K562 (cell line): ENCODE results near the gene CEACAM18. TPM values are rescaled to one million over a fixed set of nuclear protein-coding genes. Genes with fewer than 3 reads are reported as not detected.

Experiments used
- ARNT ChIP-seq, 2 experiments: fragments of 450-650 bp; IDR thresholded peaks; 2 replicates each; pipeline ENCODE4 v1.6.1; 2016; ENCODE audit warnings: mild to moderate bottlenecking in 1 of 2
- BMI1 ChIP-seq: fragments of 150-350 bp; IDR thresholded peaks from 2 replicates; pipeline ENCODE4 v1.6.1; 2014; ENCODE audit warnings: low read length
- CC2D1A ChIP-seq: fragments of 450-650 bp; IDR thresholded peaks from 2 replicates; pipeline ENCODE4 v1.6.1; 2017; ENCODE audit warnings: mild to moderate bottlenecking
- CEBPB ChIP-seq: fragments of 450-650 bp; IDR thresholded peaks from 2 replicates; pipeline ENCODE4 v1.6.1; 2016; ENCODE audit warnings: missing genetic modification characterization, missing compliant biosample characterization
- ELK3 ChIP-seq: fragments of 450-650 bp; formaldehyde crosslinking; IDR thresholded peaks from 2 replicates; pipeline ENCODE4 v1.4.0; 2020; ENCODE audit warnings: mild to moderate bottlenecking
- JUN ChIP-seq, 2 experiments: sonication (generic) in 1 of 2; formaldehyde crosslinking in 1 of 2; IDR thresholded peaks; 2 replicates each; pipeline versions ENCODE4 v1.6.1 to v1.8.0; 2012 to 2022; ENCODE audit warnings: borderline replicate concordance in 2 of 2, mild to moderate bottlenecking in 2 of 2, improper control_type of control experiment in 1 of 2, low read depth in 1 of 2, low read length in 1 of 2, missing genetic modification reagents in 1 of 2
- KAT8 ChIP-seq: fragments of 450-650 bp; IDR thresholded peaks from 2 replicates; pipeline ENCODE4 v1.6.1; 2016; ENCODE audit warnings: low read depth, mild to moderate bottlenecking
- NCOR1 ChIP-seq: fragments of 450-650 bp; IDR thresholded peaks from 2 replicates; pipeline ENCODE4 v1.6.1; 2016; ENCODE audit warnings: mild to moderate bottlenecking, moderate library complexity
- NFE2L1 ChIP-seq: fragments of 450-650 bp; IDR thresholded peaks from 2 replicates; pipeline ENCODE4 v1.6.1; 2016; ENCODE audit warnings: missing genetic modification characterization, low read depth, mild to moderate bottlenecking, missing compliant biosample characterization, moderate library complexity, borderline replicate concordance
- SAP30 ChIP-seq: fragments of 200-600 bp; sonication (generic); IDR thresholded peaks from 2 replicates; pipeline ENCODE4 v1.6.1; 2012; ENCODE audit warnings: borderline replicate concordance, low read depth, mild to moderate bottlenecking, moderate library complexity, low read length, control low read depth, inconsistent platforms; ENCODE audit not compliant: insufficient read depth, poor library complexity, severe bottlenecking
- TARDBP ChIP-seq: fragments of 450-650 bp; IDR thresholded peaks from 2 replicates; pipeline ENCODE4 v1.6.1; 2016
- YY1 ChIP-seq, 3 experiments: IDR thresholded peaks; 2 replicates each; pipeline ENCODE4 v1.6.1; 2011; ENCODE audit warnings: low read length in 2 of 3, mild to moderate bottlenecking in 2 of 3, moderate library complexity in 2 of 3, borderline replicate concordance in 1 of 3, control low read depth in 1 of 3, low read depth in 1 of 3; ENCODE audit not compliant: insufficient read depth in 3 of 3, insufficient replicate concordance in 2 of 3, control insufficient read depth in 1 of 3, insufficient read length in 1 of 3; ENCODE audit errors: extremely low read depth in 1 of 3
- ZFX ChIP-seq: sonication (generic); formaldehyde crosslinking; IDR thresholded peaks from 2 replicates; pipeline ENCODE4 v1.8.0; 2022; ENCODE audit warnings: mild to moderate bottlenecking, missing genetic modification reagents, moderate library complexity
- ZNF212 ChIP-seq: fragments of 450-650 bp; formaldehyde crosslinking; IDR thresholded peaks from 2 replicates; pipeline ENCODE4 v1.4.0; 2020; ENCODE audit warnings: mild to moderate bottlenecking
- ZNF717 ChIP-seq: fragments of 250-450 bp; sonication (Bioruptor Pico); IDR thresholded peaks from 2 replicates; pipeline ENCODE4 v1.5.0; 2021
- ZNF75A ChIP-seq: fragments of 450-650 bp; formaldehyde crosslinking; IDR thresholded peaks from 2 replicates; pipeline ENCODE4 v1.4.0; 2020; ENCODE audit warnings: mild to moderate bottlenecking
- polyA plus RNA-seq, 8 experiments: library from polyadenylated mRNA; depleted of rRNA in 4 of 8; stranded (reverse) in 5 of 8; unstranded in 3 of 8; fragments of >200 nt; fragmentation: Nextera tagmentation in 2 of 8; fragmentation: Illumina TruSeq in 1 of 8; extraction: Ambion mirVana in 2 of 8; extraction: Trizol in 1 of 8; gene quantifications; 2 replicates each; pipeline versions ENCODE4 v1.2.1 to v1.2.3, GENCODE V29; 2011 to 2014; ENCODE audit warnings: inconsistent platforms in 1 of 8, missing spikeins in 1 of 8
- total RNA-seq, 7 experiments: library from RNA; depleted of rRNA in 6 of 7; stranded (reverse); fragments of >200 nt in 6 of 7; fragmentation: Illumina TruSeq in 2 of 7; extraction: Trizol in 2 of 7; gene quantifications; 2 replicates each; pipeline versions ENCODE4 v1.2.1 to v1.2.3, GENCODE V29; 2011 to 2021; ENCODE audit warnings: low replicate concordance in 1 of 7
- TF ChIP-seq, protein P1 (sequence below): fragments of 250-450 bp; sonication (Bioruptor Pico); IDR thresholded peaks from 2 replicates; pipeline ENCODE4 v1.4.0; 2020
- TF ChIP-seq, protein P2 (sequence below): fragments of 250-450 bp; sonication (Bioruptor Pico); IDR thresholded peaks from 2 replicates; pipeline ENCODE4 v1.4.0; 2020; ENCODE audit warnings: borderline replicate concordance

Gene CEACAM18
- total and polyA plus RNA-seq, 9 of the 15 experiments (the other 6 are each of a cell fraction or from before 2014, with no cell fraction given): 0.08 to 0.24 (median 0.15) TPM; not detected in 3

- TF ChIP-seq, protein P1, sequence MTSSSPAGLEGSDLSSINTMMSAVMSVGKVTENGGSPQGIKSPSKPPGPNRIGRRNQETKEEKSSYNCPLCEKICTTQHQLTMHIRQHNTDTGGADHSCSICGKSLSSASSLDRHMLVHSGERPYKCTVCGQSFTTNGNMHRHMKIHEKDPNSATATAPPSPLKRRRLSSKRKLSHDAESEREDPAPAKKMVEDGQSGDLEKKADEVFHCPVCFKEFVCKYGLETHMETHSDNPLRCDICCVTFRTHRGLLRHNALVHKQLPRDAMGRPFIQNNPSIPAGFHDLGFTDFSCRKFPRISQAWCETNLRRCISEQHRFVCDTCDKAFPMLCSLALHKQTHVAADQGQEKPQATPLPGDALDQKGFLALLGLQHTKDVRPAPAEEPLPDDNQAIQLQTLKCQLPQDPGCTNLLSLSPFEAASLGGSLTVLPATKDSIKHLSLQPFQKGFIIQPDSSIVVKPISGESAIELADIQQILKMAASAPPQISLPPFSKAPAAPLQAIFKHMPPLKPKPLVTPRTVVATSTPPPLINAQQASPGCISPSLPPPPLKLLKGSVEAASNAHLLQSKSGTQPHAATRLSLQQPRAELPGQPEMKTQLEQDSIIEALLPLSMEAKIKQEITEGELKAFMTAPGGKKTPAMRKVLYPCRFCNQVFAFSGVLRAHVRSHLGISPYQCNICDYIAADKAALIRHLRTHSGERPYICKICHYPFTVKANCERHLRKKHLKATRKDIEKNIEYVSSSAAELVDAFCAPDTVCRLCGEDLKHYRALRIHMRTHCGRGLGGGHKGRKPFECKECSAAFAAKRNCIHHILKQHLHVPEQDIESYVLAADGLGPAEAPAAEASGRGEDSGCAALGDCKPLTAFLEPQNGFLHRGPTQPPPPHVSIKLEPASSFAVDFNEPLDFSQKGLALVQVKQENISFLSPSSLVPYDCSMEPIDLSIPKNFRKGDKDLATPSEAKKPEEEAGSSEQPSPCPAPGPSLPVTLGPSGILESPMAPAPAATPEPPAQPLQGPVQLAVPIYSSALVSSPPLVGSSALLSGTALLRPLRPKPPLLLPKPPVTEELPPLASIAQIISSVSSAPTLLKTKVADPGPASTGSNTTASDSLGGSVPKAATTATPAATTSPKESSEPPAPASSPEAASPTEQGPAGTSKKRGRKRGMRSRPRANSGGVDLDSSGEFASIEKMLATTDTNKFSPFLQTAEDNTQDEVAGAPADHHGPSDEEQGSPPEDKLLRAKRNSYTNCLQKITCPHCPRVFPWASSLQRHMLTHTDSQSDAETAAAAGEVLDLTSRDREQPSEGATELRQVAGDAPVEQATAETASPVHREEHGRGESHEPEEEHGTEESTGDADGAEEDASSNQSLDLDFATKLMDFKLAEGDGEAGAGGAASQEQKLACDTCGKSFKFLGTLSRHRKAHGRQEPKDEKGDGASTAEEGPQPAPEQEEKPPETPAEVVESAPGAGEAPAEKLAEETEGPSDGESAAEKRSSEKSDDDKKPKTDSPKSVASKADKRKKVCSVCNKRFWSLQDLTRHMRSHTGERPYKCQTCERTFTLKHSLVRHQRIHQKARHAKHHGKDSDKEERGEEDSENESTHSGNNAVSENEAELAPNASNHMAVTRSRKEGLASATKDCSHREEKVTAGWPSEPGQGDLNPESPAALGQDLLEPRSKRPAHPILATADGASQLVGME (CRISPR knock-in tag): no peak
- TF ChIP-seq ZNF75A (no peak), SAP30 (no peak), ELK3 (no peak), ARNT (IDR thresholded peaks at IDR 0.05) (no peak; a peak in 1 of 4 replicates), NCOR1 (no peak), CEBPB (tag) (no peak), ZFX (CRISPR knock-in tag) (peak; percentile 58; the same call in 1 of the 2 replicates), KAT8 (peak; percentile 44; the same call in 1 of the 2 replicates), YY1 (IDR thresholded peaks at IDR 0.05; ENCODE audit: borderline replicate concordance in 1 of 3, control insufficient read depth in 1 of 3, extremely low read depth in 1 of 3, insufficient read depth in 3 of 3, insufficient read length in 1 of 3, insufficient replicate concordance in 2 of 3, low read depth in 1 of 3, low read length in 2 of 3) (peak in 1 of 3 experiments; percentile 54), TARDBP (no peak), JUN (IDR thresholded peaks at IDR 0.05; ENCODE audit: borderline replicate concordance, low read depth, low read length) (0 out of 2 replicates have a peak, but pooled peaks have one; percentile 19), JUN (CRISPR knock-in tag; IDR thresholded peaks at IDR 0.05; ENCODE audit: borderline replicate concordance) (no peak), ZNF717 (CRISPR knock-in tag) (no peak), NFE2L1 (tag) (no peak), BMI1 (no peak), CC2D1A (0 out of 2 replicates have a peak, but pooled peaks have one; percentile 19), ZNF212 (CRISPR knock-in tag) (no peak)
- TF ChIP-seq, protein P2, sequence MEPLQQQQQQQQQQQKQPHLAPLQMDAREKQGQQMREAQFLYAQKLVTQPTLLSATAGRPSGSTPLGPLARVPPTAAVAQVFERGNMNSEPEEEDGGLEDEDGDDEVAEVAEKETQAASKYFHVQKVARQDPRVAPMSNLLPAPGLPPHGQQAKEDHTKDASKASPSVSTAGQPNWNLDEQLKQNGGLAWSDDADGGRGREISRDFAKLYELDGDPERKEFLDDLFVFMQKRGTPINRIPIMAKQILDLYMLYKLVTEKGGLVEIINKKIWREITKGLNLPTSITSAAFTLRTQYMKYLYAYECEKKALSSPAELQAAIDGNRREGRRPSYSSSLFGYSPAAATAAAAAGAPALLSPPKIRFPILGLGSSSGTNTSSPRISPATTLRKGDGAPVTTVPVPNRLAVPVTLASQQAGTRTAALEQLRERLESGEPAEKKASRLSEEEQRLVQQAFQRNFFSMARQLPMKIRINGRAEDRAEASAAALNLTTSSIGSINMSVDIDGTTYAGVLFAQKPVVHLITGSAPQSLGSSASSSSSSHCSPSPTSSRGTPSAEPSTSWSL (CRISPR knock-in tag): 0 out of 2 replicates have a peak, but pooled peaks have one; percentile 16
Observed at GRCh38 chr19:51460164-51460992, 18.0 kb upstream of the CEACAM18 start (continued).
